BLaER1 (cell line): ENCODE data around the gene ZPLD1.

Source experiments
- H3K27ac ChIP-seq: shearing (Covaris generic); formaldehyde crosslinking; 2 replicates; pipeline ENCODE4 v1.8.1; 2022
- H3K27me3 ChIP-seq: shearing (Covaris generic); formaldehyde crosslinking; 2 replicates; pipeline ENCODE4 v1.8.1; 2022
- H3K36me3 ChIP-seq: shearing (Covaris generic); formaldehyde crosslinking; 2 replicates; pipeline ENCODE4 v1.8.1; 2022
- H3K4me1 ChIP-seq: shearing (Covaris generic); formaldehyde crosslinking; 2 replicates; pipeline ENCODE4 v1.8.1; 2022
- H3K4me2 ChIP-seq: shearing (Covaris generic); formaldehyde crosslinking; 2 replicates; pipeline ENCODE4 v1.8.1; 2022
- H3K4me3 ChIP-seq: shearing (Covaris generic); formaldehyde crosslinking; 2 replicates; pipeline ENCODE4 v1.8.1; 2022
- H3K9ac ChIP-seq: shearing (Covaris generic); formaldehyde crosslinking; 2 replicates; pipeline ENCODE4 v1.8.1; 2022
- H3K9me3 ChIP-seq: shearing (Covaris generic); formaldehyde crosslinking; 2 replicates; pipeline ENCODE4 v1.8.1; 2022
- H4K20me1 ChIP-seq: shearing (Covaris generic); formaldehyde crosslinking; 2 replicates; pipeline ENCODE4 v1.8.1; 2022
- Cebpa-rat ChIP-seq: shearing (Covaris generic); IDR thresholded peaks from 2 replicates; pipeline ENCODE4 v1.8.1; 2022

ZPLD1 gene

GRCh38 chr3:102434715-102435114, at the start of gene ZPLD1:
Gene ZPLD1, plus strand, starts transcription at chr3:102435015. Its CDS starts 3,473 bp downstream, at chr3:102438488.
- no peak within 1 kb of the TSS for H3K4me3 ChIP-seq
- H3K27me3 ChIP-seq: no peaks in the 10 kb centered on the region
- H3K9me3 ChIP-seq: no peaks in the 10 kb centered on the region
- H3K36me3 ChIP-seq: no peaks in the 10 kb centered on the region
- H3K4me1 ChIP-seq: no peaks in the 10 kb centered on the region
- H3K9ac ChIP-seq: no peak within 1 kb of the TSS
- no peaks in the 10 kb centered on the region for H4K20me1 ChIP-seq
- TF ChIP-seq Cebpa-rat: no peak
- no peak within 1 kb of the TSS for H3K4me2 ChIP-seq
- H3K27ac ChIP-seq: no peak within 1 kb of the TSS

GRCh38 chr3:102390171-102390864, 44.5 kb upstream of the ZPLD1 start:
- Histone ChIP-seq H3K9ac (no peak overlapping the region), H3K36me3 (no peaks in the 10 kb centered on the region), H3K4me2 (no peak overlapping the region), H4K20me1 (no peaks in the 10 kb centered on the region), H3K4me3 (no peak overlapping the region), H3K4me1 (no peaks in the 10 kb centered on the region), H3K9me3 (no peaks in the 10 kb centered on the region), H3K27me3 (no peaks in the 10 kb centered on the region), H3K27ac (no peak overlapping the region)
- TF ChIP-seq Cebpa-rat: no peak

- H3K36me3 ChIP-seq: no peaks in the 10 kb centered on the region
- H3K4me2 ChIP-seq: no peak overlapping the region
- H3K4me3 ChIP-seq: no peak overlapping the region
- H3K4me1 ChIP-seq: no peaks in the 10 kb centered on the region
- no peak overlapping the region for H3K27ac ChIP-seq
- H3K27me3 ChIP-seq: no peaks in the 10 kb centered on the region
- no peak overlapping the region for H3K9ac ChIP-seq
- no peak for TF ChIP-seq Cebpa-rat
- H4K20me1 ChIP-seq: no peaks in the 10 kb centered on the region
- H3K9me3 ChIP-seq: no peaks in the 10 kb centered on the region
Observed at GRCh38 chr3:102390916-102391315, 43.9 kb upstream of the ZPLD1 start.

- H3K36me3 ChIP-seq: no peaks in the 10 kb centered on the region
- no peak overlapping the region for H3K4me2 ChIP-seq
- H3K27me3 ChIP-seq: no peaks in the 10 kb centered on the region
- H3K4me3 ChIP-seq: no peak overlapping the region
- H4K20me1 ChIP-seq: no peaks in the 10 kb centered on the region
- TF ChIP-seq Cebpa-rat: no peak
- no peaks in the 10 kb centered on the region for H3K9me3 ChIP-seq
- no peak overlapping the region for H3K9ac ChIP-seq
- H3K27ac ChIP-seq: no peak overlapping the region
- H3K4me1 ChIP-seq: no peaks in the 10 kb centered on the region
Observed at GRCh38 chr3:102391491-102391890, 43.3 kb upstream of the ZPLD1 start.

GRCh38 chr3:102394517-102394916, 40.3 kb upstream of the ZPLD1 start:
- Histone ChIP-seq H3K27me3 (no peaks in the 10 kb centered on the region), H3K36me3 (no peaks in the 10 kb centered on the region), H3K27ac (no peak overlapping the region), H3K9ac (no peak overlapping the region), H3K4me2 (no peak overlapping the region), H4K20me1 (no peaks in the 10 kb centered on the region), H3K4me1 (no peaks in the 10 kb centered on the region), H3K4me3 (no peak overlapping the region), H3K9me3 (no peaks in the 10 kb centered on the region)
- TF ChIP-seq Cebpa-rat: no peak

- H3K4me2 ChIP-seq: no peak overlapping the region
- H4K20me1 ChIP-seq: no peaks in the 10 kb centered on the region
- TF ChIP-seq Cebpa-rat: no peak
- H3K4me1 ChIP-seq: no peaks in the 10 kb centered on the region
- no peak overlapping the region for H3K27ac ChIP-seq
- H3K9ac ChIP-seq: no peak overlapping the region
- no peaks in the 10 kb centered on the region for H3K27me3 ChIP-seq
- no peaks in the 10 kb centered on the region for H3K9me3 ChIP-seq
- H3K4me3 ChIP-seq: no peak overlapping the region
- no peaks in the 10 kb centered on the region for H3K36me3 ChIP-seq
Observed at GRCh38 chr3:102398176-102398575, 36.6 kb upstream of the ZPLD1 start.

GRCh38 chr3:102398666-102399065, 36.1 kb upstream of the ZPLD1 start:
- H3K4me3 ChIP-seq: no peak overlapping the region
- no peak overlapping the region for H3K27ac ChIP-seq
- no peaks in the 10 kb centered on the region for H4K20me1 ChIP-seq
- no peaks in the 10 kb centered on the region for H3K27me3 ChIP-seq
- no peaks in the 10 kb centered on the region for H3K36me3 ChIP-seq
- H3K9me3 ChIP-seq: no peaks in the 10 kb centered on the region
- no peak overlapping the region for H3K9ac ChIP-seq
- no peak overlapping the region for H3K4me2 ChIP-seq
- H3K4me1 ChIP-seq: no peaks in the 10 kb centered on the region
- no peak for TF ChIP-seq Cebpa-rat

- no peak overlapping the region for H3K4me2 ChIP-seq
- no peak overlapping the region for H3K27ac ChIP-seq
Observed at GRCh38 chr3:102400142-102400541, 34.7 kb upstream of the ZPLD1 start.

GRCh38 chr3:102400766-102401165, 34.0 kb upstream of the ZPLD1 start:
- H3K4me2 ChIP-seq: no peak overlapping the region

More at GRCh38 chr3:102400142-102400541, 34.7 kb upstream of the ZPLD1 start:
- H3K4me1 ChIP-seq: no peaks in the 10 kb centered on the region
- no peaks in the 10 kb centered on the region for H3K9me3 ChIP-seq
- H3K9ac ChIP-seq: no peak overlapping the region
- TF ChIP-seq Cebpa-rat: no peak
- no peak overlapping the region for H3K4me3 ChIP-seq
- H3K36me3 ChIP-seq: no peaks in the 10 kb centered on the region
- H3K27me3 ChIP-seq: no peaks in the 10 kb centered on the region
- H4K20me1 ChIP-seq: no peaks in the 10 kb centered on the region

GRCh38 chr3:102410616-102411015, 24.2 kb upstream of the ZPLD1 start:
- no peaks in the 10 kb centered on the region for H3K4me1 ChIP-seq
- H3K27ac ChIP-seq: no peak overlapping the region
- no peak overlapping the region for H3K4me2 ChIP-seq
- H3K9me3 ChIP-seq: no peaks in the 10 kb centered on the region
- no peaks in the 10 kb centered on the region for H3K36me3 ChIP-seq
- no peak for TF ChIP-seq Cebpa-rat
- H3K9ac ChIP-seq: no peak overlapping the region
- H3K27me3 ChIP-seq: no peaks in the 10 kb centered on the region
- no peak overlapping the region for H3K4me3 ChIP-seq
- no peaks in the 10 kb centered on the region for H4K20me1 ChIP-seq

More at GRCh38 chr3:102400766-102401165, 34.0 kb upstream of the ZPLD1 start:
- H3K36me3 ChIP-seq: no peaks in the 10 kb centered on the region
- no peak for TF ChIP-seq Cebpa-rat
- H3K9me3 ChIP-seq: no peaks in the 10 kb centered on the region
- H3K9ac ChIP-seq: no peak overlapping the region
- H3K27ac ChIP-seq: no peak overlapping the region
- H3K4me1 ChIP-seq: no peaks in the 10 kb centered on the region
- H3K27me3 ChIP-seq: no peaks in the 10 kb centered on the region
- H3K4me3 ChIP-seq: no peak overlapping the region
- H4K20me1 ChIP-seq: no peaks in the 10 kb centered on the region

- TF ChIP-seq Cebpa-rat: no peak
- H3K27me3 ChIP-seq: no peaks in the 10 kb centered on the region
- peak overlapping the region; percentile 8; the same call in 1 of the 2 replicates for H3K4me2 ChIP-seq
- no peaks in the 10 kb centered on the region for H3K36me3 ChIP-seq
- H3K9ac ChIP-seq: no peak overlapping the region
- no peak overlapping the region for H3K4me3 ChIP-seq
- H3K27ac ChIP-seq: no peak overlapping the region
- no peaks in the 10 kb centered on the region for H3K9me3 ChIP-seq
- no peaks in the 10 kb centered on the region for H3K4me1 ChIP-seq
- H4K20me1 ChIP-seq: no peaks in the 10 kb centered on the region
Observed at GRCh38 chr3:102415553-102415952, 19.3 kb upstream of the ZPLD1 start.
